ENCODE data around the gene SELENOP. TPM values are rescaled to one million over a fixed set of nuclear protein-coding genes. Genes with fewer than 3 reads are reported as not detected.

Gene SELENOP
- total and polyA plus RNA-seq, 2 experiments from 2014 or later = 11.0 to 12.3 TPM

- no peak for TF ChIP-seq ZNF331 (CRISPR knock-in tag; IDR thresholded peaks at IDR 0.05; ENCODE audit: low read depth)
- no peak for TF ChIP-seq STAT1 (IDR thresholded peaks at IDR 0.05; ENCODE audit: unreplicated experiment)
- no peak for TF ChIP-seq NANOG (IDR thresholded peaks at IDR 0.05; ENCODE audit: borderline replicate concordance)
- no peak for TF ChIP-seq JUNB (IDR thresholded peaks at IDR 0.05; ENCODE audit: unreplicated experiment)
- no peak for TF ChIP-seq ETS1 (IDR thresholded peaks at IDR 0.05)
- no peak for TF ChIP-seq CTCF (conservative IDR thresholded peaks at IDR 0.05; ENCODE audit: low read depth in 2 of 2)
- no peak for TF ChIP-seq ZNF114 (CRISPR knock-in tag; IDR thresholded peaks at IDR 0.05)
- TF ChIP-seq POLR2AphosphoS5 (IDR thresholded peaks at IDR 0.05; ENCODE audit: low read depth) = no peak
- Histone ChIP-seq H3K4me3 (no peak overlapping the region), H3K9me2 (ENCODE audit: insufficient read depth) (no peaks in the 10 kb centered on the region), H3K36me3 (ENCODE audit: insufficient read depth) (no peaks in the 10 kb centered on the region), H3K4me2 (no peak overlapping the region), H3K27ac (ENCODE audit: low read depth) (no peak overlapping the region), H2AFZ (no peak overlapping the region), H4K20me1 (replicated peaks; ENCODE audit: insufficient read depth) (no peaks in the 10 kb centered on the region), H3F3A (replicated peaks; ENCODE audit: low read depth) (no peaks in the 10 kb centered on the region), H3K27me3 (ENCODE audit: insufficient read depth) (no peaks in the 10 kb centered on the region), H3K79me2 (replicated peaks; ENCODE audit: insufficient read depth) (no peaks in the 10 kb centered on the region), H3K4me1 (ENCODE audit: insufficient read depth) (peaks cover 9% of the 10 kb centered on the region)
- H3K4me1 Mint-ChIP-seq = peaks cover 14% of the 10 kb centered on the region
- H3K36me3 Mint-ChIP-seq (ENCODE audit: low read depth) = no peaks in the 10 kb centered on the region
- H3K4me3 Mint-ChIP-seq = no peak overlapping the region
- H3K9me3 Mint-ChIP-seq = no peaks in the 10 kb centered on the region
- ATAC-seq (no peak), DNase-seq (ENCODE audit: low spot score) (no peak)
- H3K27ac Mint-ChIP-seq = no peak overlapping the region
- no peaks in the 10 kb centered on the region for H3K27me3 Mint-ChIP-seq (ENCODE audit: insufficient read depth, low read depth, poor library complexity)
Observed at GRCh38 chr5:42854795-42855194, 43.1 kb upstream of the SELENOP start.

- H3K27ac Mint-ChIP-seq = no peak overlapping the region
- ATAC-seq = no peak
- Histone ChIP-seq H3K36me3 (ENCODE audit: insufficient read depth) (no peaks in the 10 kb centered on the region), H3F3A (replicated peaks; ENCODE audit: low read depth) (no peaks in the 10 kb centered on the region), H3K4me1 (ENCODE audit: insufficient read depth) (peaks cover 1% of the 10 kb centered on the region; the same call in 1 of the 2 replicates), H3K27me3 (ENCODE audit: insufficient read depth) (no peaks in the 10 kb centered on the region), H3K27ac (ENCODE audit: low read depth) (no peak overlapping the region), H2AFZ (no peak overlapping the region), H3K79me2 (replicated peaks; ENCODE audit: insufficient read depth) (no peaks in the 10 kb centered on the region), H4K20me1 (replicated peaks; ENCODE audit: insufficient read depth) (no peaks in the 10 kb centered on the region), H3K4me2 (no peak overlapping the region), H3K4me3 (no peak overlapping the region), H3K9me2 (ENCODE audit: insufficient read depth) (no peaks in the 10 kb centered on the region)
- no peak overlapping the region for H3K4me3 Mint-ChIP-seq
- no peaks in the 10 kb centered on the region for H3K36me3 Mint-ChIP-seq (ENCODE audit: low read depth)
- H3K27me3 Mint-ChIP-seq (ENCODE audit: insufficient read depth, low read depth, poor library complexity) = no peaks in the 10 kb centered on the region
- no peaks in the 10 kb centered on the region for H3K9me3 Mint-ChIP-seq
- no peak for DNase-seq (ENCODE audit: low spot score)
- peaks cover 4% of the 10 kb centered on the region for H3K4me1 Mint-ChIP-seq
- TF ChIP-seq NANOG (IDR thresholded peaks at IDR 0.05; ENCODE audit: borderline replicate concordance) = no peak
- TF ChIP-seq ETS1 (IDR thresholded peaks at IDR 0.05) = no peak
- TF ChIP-seq EZH2phosphoT487 (IDR thresholded peaks at IDR 0.05; ENCODE audit: unreplicated experiment) = no peak
- no peak for TF ChIP-seq CREB1 (CRISPR knock-in tag; IDR thresholded peaks at IDR 0.05; ENCODE audit: low read depth)
- no peak for TF ChIP-seq ZNF114 (CRISPR knock-in tag; IDR thresholded peaks at IDR 0.05)
- no peak for TF ChIP-seq REST (IDR thresholded peaks at IDR 0.05; ENCODE audit: unreplicated experiment)
- TF ChIP-seq CTCF (conservative IDR thresholded peaks at IDR 0.05; ENCODE audit: low read depth in 2 of 2) = no peak
- TF ChIP-seq ZNF331 (CRISPR knock-in tag; IDR thresholded peaks at IDR 0.05; ENCODE audit: low read depth) = no peak
- TF ChIP-seq STAT1 (IDR thresholded peaks at IDR 0.05; ENCODE audit: unreplicated experiment) = no peak
- no peak for TF ChIP-seq JUNB (IDR thresholded peaks at IDR 0.05; ENCODE audit: unreplicated experiment)
Observed at GRCh38 chr5:42852826-42853225, 41.1 kb upstream of the SELENOP start.
